AG09319 (cell line): Measurements from ENCODE around the gene RPN2.

Experiments
- DNase-seq: peaks from one replicate; pipeline ENCODE4 v3.0.0-alpha.2; 2010; ENCODE audit warnings: low read depth; ENCODE audit errors: extremely low read depth
- TF ChIP-seq, protein P1 (sequence below): IDR thresholded peaks from 2 replicates; pipeline ENCODE4 v1.5.1; 2011; ENCODE audit warnings: low read depth, mild to moderate bottlenecking, inconsistent platforms, low read length, moderate library complexity

Gene RPN2

DNA sequence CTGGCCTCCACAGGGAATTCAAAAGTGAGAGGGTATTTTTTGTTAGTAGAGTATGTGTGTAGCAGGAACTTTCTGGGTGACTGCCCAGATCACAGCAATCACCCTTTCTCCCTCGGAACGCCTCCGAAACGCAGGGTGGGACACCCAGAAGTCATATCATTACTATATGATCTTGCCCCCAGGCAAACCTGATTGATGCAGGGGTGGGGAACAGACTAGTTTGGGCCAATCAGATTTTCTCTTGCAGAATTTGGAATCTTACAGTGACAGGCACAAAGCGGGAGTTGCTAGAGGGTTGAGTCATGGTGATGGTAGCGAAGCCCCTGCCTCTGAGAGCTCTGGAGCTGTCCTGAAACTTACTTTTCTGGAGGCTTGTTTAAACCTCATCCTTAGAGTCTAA is 16.5 kb upstream of the RPN2 start:
- TF ChIP-seq, protein P1, sequence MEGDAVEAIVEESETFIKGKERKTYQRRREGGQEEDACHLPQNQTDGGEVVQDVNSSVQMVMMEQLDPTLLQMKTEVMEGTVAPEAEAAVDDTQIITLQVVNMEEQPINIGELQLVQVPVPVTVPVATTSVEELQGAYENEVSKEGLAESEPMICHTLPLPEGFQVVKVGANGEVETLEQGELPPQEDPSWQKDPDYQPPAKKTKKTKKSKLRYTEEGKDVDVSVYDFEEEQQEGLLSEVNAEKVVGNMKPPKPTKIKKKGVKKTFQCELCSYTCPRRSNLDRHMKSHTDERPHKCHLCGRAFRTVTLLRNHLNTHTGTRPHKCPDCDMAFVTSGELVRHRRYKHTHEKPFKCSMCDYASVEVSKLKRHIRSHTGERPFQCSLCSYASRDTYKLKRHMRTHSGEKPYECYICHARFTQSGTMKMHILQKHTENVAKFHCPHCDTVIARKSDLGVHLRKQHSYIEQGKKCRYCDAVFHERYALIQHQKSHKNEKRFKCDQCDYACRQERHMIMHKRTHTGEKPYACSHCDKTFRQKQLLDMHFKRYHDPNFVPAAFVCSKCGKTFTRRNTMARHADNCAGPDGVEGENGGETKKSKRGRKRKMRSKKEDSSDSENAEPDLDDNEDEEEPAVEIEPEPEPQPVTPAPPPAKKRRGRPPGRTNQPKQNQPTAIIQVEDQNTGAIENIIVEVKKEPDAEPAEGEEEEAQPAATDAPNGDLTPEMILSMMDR: no peak
- no peak for DNase-seq

DNA sequence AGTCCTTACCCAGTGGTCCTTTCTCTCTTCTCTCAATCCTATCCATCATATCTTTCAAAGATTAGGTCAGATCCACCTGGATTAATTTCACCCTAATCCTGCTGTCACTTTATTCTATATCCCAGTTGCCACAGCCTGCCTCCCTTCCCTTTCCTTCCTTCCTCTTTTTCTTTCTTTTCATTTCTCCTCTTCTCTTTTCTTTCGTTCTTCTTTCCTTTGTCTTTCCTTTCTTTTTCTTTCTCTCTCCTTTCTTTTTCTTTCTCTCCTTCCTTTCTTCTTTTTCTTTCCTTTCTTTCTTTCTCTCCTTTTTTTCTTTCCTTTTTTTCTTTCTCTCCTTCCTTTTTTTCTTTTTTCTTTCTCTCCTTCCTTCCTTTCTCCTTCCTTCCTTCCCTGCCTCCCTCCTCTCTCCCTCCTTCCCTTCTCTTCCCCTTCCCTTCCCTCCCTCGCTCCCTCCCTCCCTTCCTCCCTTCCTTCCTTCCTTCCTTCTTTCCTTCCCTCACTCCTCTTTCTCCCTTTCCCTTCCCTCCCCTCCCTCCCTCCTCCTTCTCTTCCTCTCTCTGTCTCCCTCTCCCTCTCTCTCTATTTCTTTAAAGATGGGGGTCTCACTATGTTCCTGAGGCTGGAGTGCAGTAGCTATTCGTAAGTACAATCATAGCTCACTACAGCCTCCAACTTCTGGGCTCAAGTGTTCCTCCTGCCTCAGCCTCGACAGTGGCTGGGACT is 15.1 kb upstream of the RPN2 start:
- TF ChIP-seq, protein P1: no peak
- no peak for DNase-seq

DNA sequence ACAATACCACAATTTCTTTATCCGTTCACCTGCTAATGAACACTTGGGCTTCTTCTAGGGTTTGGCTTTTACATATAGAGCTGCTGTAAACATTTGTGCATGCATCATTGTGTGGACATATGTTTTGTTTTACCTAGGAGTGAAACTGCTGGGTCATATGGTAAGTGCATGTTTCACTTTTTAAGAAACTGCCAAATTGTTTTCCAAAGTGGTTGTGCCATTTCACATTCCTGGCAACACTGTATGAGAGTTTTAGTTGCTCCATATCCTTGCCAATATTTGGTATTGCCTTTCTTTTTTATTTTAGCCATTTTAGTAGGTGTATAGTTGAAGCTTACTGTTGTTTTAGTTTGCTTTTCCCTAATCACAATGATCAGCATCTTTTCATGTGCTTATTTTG is 14.1 kb upstream of the RPN2 start:
- TF ChIP-seq, protein P1: no peak
- DNase-seq: no peak

DNA sequence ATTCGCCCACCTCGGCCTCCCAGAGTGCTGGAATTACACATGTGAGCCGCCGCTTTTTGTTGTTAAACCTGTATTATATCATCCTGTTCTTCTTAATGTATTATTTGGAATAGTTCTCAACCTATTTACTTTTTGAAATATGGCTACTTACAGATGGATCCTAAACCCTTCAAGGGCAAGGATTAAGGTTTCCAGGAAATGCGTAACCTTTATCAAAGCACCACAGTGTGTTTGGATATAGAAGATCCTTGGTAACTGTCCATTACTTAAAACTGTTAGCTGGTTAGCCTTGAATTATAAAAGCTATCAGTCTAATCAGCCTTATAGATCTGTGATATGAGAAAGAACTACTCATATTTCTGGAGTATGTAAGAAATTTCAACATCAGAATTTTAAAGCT is 12.3 kb upstream of the RPN2 start:
- TF ChIP-seq, protein P1: no peak
- DNase-seq: no peak

DNA sequence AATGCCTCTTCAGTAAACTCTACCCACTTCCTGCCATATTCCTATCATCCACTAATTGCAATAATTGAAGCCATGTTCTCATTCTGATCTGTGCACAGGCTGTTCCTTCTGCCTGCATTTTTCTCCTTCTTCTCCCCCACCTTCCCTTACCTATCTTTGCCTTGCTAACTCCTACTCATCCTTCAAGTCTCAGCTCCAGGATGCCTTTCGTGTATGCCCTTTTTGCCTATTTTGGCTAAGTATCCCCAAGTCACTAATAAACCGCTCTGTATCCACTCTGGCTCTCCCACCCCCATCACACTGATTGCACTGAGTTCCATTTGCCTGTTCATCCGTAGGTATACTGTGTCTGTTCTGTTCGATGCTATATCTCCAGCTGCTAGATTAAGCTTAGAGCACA is 6.3 kb upstream of the RPN2 start:
- no peak for DNase-seq
- TF ChIP-seq, protein P1: no peak

DNA sequence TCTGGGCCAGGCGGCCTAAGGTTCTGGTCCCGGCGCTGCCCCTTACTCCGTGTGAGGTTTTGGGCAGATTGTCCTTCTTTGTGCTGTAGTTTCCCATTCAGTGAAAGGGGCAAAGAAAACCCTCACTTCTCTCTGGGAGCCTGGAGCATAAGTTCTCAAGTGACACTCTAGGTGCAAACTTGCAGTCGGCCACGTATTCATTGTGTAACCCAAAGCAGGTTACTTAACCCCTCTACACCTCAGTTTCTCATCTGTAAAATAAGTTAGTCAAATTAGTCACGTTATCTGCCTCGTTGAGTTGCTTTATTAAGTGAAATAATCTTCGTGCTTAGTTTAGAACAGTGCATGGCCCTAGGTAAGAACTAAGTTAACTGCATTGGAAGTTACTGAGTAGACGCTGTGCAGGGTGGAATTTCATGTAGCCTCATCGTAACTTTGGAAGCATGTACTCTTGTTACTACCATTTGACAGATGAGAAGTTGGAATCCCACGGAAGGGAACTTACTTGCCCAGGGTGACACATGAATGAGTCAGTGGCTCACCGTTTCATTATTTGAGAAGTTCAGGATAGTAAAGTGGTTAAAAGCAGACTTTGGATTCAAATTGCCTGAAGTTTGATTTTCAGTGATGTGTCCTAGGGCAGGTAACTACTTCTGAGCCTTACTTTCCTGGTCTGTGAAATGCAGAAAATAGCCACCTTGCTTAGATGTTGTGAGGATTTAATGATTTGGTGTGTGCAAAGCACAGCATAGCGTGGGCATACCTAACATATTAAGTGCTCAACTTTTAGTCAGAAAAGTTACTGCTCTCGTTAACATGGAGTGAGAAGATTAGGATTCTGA is 774 bp downstream of the RPN2 start:
- TF ChIP-seq, protein P1: no peak
- no peak for DNase-seq

DNA sequence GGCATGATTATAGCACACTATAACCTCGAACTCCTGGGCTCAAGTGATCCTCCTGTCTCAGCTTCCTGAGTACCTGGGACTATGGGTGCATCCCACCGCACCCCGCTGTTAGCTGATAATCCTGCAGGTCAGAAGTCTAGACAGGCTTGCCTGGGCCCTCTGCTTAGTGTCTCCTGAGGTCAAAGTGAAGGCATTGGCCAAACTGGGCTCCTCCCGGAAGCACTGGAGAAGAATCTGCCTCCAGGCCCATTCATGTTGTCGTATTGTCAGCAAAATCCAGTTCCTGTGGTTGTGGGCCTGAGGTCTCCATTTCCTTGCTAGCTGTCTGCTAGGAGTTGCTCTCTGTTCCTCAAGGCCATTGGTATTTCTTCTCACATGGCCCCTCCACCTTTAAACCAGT is 6.6 kb downstream of the RPN2 start:
- no peak for DNase-seq
- TF ChIP-seq, protein P1: no peak
